Skin epidermis (tissue), 12 donors: ENCODE data around the gene KCNQ1.
A peak's percentile ranks its signal among the peaks of the same experiment; 100 is the strongest.

ENCODE experiments used
- H3K27ac ChIP-seq, 21 experiments: fragments of 200-600 bp; sonication (generic) in 11 of 21; one replicate each; pipeline ENCODE4 v1.5.0; 2020; ENCODE audit warnings: mild to moderate bottlenecking in 3 of 21, inconsistent platforms in 2 of 21, moderate library complexity in 2 of 21
- H3K4me3 ChIP-seq, 7 experiments: fragments of 200-600 bp; sonication (generic) in 2 of 7; one replicate each; pipeline ENCODE4 v1.5.0; 2020; ENCODE audit warnings: inconsistent platforms in 2 of 7, mild to moderate bottlenecking in 2 of 7, moderate library complexity in 1 of 7

Gene KCNQ1

DNA sequence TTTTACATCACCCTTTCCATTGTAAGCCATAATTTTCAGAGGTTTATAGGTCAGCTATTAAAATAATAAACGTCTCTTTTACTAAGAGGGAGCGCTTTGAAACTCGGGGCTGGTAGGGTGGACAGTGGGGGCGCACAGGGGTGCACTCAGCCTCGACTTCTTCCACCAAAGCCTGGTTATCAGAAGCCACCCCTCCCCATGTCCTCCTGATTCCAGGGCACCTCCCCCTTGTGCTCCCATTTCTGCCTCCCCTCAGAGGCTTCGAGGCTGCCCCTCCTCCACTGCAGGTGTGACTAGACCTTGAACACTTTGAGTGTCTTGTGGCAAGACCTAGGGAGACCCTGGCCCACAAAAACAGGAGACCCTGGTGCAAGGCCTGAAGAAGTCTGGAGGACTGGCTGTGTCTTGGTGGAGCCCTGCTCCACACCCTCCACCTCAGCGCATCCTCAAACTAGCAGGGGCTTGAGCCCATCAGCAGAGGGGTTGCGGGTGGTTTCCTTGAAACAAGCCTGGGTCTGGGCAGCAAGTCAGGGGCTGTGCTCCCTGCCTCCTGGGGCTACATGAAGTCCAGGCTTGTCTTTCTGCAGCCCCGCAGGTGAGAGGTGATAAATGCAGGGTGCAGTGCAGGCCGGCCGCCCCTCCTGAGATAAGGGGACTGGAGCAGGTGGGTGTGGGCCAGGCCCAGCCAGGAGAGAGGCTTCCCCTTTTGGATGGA is 437.7 kb downstream of the KCNQ1 start:
- H3K27ac ChIP-seq = no peak overlapping the region

DNA sequence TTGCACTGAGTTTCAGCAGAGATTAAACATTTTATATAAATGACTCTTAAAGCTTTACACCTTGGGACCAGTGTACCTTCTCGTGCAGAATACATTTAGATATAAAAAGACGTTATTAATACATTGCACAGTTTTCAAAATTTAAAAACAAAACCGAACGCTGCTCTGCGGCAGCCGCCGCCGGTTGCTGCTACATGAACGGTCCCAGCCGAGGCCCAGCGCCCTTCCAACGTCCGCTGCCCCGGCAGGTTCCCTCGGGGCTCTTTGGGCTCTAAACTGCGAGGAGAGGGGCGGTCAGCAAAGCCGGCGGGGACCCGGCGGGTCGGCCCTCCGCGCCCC is 438.8 kb downstream of the KCNQ1 start:
- H3K27ac ChIP-seq = peak overlapping the region in 13 of 21 experiments; percentile 36 to 90 (median 76)
- peak overlapping the region; percentile 41 to 80 (median 59) for H3K4me3 ChIP-seq

More for the DNA sequence above, 437.7 kb downstream of the KCNQ1 start:
- H3K4me3 ChIP-seq = no peak overlapping the region

DNA sequence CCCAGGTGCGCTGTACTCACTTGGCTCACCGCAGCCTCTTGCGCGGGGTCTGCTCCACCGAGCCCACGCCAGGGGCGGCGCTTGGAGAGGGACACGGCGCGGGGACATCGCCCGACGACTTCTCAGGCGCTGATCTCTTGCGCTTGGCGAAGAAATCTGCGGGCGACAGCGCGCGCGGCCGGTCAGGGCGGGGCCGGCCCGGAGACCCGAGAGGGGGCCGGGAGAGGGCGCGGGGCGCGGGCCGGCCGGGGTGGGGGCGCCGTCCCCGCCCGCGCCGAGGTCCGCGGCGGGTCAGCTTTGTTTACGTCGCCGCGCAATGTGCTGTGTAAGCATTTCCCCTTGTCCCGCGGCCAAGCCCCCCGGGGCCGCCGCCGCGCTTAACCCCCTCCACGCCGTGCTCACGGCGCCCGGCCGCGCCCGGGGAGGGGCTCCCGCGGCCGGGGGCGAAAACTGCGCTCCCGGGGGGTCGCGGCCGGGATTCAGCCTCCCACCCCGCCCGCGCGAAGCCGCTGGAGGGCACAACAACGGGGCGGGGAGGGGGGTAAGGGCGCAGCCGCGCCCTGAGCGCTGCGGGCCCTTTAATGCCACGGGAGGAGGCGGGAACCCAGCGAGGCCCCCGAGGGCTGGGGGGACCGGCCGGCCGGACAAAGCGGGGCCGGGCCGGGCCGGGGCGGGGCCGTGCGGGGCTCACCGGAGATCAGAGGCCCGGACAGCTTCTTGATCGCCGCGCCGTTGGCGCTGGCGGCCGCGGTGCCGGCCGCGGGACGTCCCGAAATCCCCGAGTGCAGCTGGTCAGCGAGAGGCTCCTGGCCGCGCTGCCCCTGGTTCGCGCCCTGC is 439.4 kb downstream of the KCNQ1 start:
- H3K27ac ChIP-seq = peak overlapping the region; percentile 36 to 90 (median 73)

DNA sequence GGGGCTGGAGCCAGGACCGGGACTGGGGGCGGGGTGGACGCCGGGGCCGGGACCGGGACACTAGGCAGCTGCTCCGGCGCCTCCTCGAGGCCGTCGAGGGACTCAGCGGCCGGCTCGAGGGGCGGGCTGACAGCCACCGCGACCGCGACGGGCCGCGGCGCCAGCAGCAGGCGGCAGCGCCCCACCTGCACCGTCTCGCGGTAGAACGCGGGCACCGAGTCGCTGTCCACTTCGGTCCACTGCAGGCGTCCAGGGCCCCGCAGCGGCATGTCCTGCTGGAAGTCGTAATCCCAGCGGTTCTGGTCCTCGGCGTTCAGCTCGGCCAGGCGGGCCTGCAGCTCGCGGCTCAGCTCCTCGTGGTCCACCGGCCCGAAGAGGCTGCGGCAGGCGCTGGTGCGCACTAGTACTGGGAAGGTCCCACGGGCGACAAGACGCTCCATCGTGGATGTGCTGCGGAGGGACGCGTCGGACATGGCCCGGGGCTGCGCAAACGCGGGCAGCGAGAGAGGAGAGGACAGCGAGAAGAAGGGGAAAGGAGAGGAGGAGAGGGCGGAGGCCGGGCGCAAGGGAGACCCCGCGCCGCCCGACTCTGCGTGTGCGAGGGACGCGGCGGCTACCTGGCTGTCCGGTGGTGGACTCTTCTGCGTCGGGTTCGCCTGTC is 440.3 kb downstream of the KCNQ1 start:
- Histone ChIP-seq H3K27ac (peak overlapping the region in 12 of 21 experiments; percentile 2 to 83 (median 34)), H3K4me3 (peak overlapping the region; percentile 37 to 80 (median 59))

More for the DNA sequence above, 439.4 kb downstream of the KCNQ1 start:
- peak overlapping the region; percentile 41 to 80 (median 59) for H3K4me3 ChIP-seq

DNA sequence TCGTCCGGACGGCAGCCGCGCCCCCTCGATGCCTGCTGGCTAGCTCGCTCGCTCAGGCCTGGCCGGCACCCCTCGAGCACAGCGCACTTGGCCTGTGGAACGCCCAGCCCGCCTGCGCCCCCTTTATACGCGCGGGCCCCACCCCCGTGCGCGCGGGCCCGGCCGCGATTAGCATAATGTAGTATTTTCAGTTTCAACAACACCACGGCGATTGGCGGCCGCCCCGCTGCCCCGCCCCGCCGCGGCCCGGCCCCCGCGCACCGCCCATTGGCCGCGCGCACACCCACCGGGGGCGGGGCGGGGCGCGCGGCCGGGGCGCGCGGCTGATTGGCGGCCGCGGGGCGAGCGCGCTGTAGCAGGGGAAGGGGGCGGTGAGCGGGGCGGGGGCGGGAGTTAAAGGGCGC is 440.9 kb downstream of the KCNQ1 start, which contains the start of gene CDKN1C:
TSS of gene CDKN1C (minus strand) at position 98 of the 404 bp plus-strand sequence. CDS start 319 bp downstream, outside the sequence.
- peak within 1 kb of the TSS; percentile 41 to 80 (median 59) for H3K4me3 ChIP-seq
- peak within 1 kb of the TSS in 20 of 21 experiments; percentile 36 to 90 (median 74) for H3K27ac ChIP-seq

DNA sequence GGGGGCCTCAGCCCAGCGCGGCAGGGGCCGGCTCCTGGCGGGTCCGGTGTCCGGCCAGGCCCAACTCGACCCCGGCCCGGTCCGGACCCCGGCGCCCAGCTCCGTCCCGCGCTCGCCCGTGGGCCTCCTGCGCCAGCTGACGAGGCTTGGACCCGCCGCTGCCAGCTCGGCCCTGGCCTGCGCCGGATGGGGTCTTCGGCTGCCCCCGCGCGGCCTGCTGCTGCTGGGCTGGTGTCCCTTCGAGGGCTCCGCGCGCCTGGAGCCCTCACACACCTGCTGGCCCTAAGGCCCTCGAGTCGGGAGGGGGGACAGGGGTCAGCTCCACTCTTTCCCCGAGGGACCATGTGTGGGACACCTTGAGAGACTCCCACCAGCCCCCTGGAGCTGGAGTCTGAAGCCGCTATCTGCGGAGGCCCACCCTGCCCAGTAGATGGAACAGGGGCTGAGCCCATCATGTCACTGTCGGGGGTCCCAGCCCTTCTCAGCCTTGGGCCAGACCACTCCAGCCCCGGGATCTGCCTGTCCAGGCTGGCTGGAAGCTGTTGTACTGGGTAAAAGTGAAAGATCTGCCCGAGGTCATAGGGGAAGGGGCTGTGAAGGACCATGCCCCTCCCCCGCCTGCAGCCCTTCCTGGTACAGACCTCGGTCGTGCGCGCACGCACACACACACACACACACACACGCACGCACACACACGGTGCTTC is 441.5 kb downstream of the KCNQ1 start:
- Histone ChIP-seq H3K27ac (peak overlapping the region in 7 of 21 experiments; percentile 1 to 69 (median 34)), H3K4me3 (peak overlapping the region; percentile 37 to 80 (median 59))

DNA sequence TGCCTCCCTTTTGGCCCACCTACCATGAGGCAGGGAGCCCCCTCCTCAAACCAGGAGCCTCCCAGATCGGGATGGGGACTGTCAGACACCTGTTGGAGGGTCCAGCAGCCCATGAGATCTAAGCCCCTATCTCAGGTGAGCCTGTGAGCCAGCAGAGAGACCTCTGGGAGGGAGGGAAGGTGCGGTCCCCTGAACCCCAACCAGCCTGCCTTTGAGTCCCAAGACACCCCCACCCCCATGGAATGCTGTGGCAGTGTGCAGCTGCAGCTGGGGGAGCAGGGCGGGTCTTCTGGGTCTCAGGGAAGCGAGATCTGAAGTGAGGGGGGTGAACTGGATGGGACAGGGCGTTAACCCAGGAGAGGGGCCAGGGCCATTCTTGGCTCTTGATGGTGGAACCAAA is 442.1 kb downstream of the KCNQ1 start:
- Histone ChIP-seq H3K4me3 (no peak overlapping the region), H3K27ac (peak overlapping the region in 1 of 21 experiments; percentile 68)

DNA sequence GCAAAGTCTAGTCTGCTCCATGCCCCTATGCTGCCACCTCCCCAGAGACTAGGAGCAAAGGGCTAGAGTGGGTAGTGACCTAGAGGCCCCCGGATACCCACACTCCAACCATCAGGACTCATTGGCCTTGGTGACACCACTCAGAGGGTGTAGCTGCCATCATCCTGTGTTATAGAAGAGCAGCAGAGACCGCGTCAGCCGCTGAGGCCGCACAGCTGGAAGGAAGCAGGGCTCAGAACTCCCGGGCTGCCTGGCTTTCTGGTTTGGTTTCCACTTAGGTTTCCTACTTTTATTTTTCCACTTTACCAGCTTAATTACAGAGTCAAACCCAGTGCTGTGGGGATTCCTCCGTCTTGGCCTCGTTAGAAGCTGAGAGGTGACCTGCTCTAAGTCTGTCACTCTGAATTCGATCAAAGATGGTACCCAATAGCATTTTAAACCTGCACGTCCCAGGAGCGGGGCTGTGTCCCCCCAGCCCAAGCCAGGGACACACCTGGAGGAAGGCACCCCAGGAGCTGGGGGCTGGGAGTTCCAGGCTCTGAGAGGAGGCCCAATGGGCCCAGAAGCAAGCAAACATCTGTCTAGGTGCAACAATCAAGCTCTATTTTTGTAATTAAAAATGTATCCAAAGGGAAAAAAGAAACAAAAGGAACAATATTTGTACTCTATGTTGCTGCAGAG is 442.8 kb downstream of the KCNQ1 start:
- no peak overlapping the region for H3K27ac ChIP-seq

DNA sequence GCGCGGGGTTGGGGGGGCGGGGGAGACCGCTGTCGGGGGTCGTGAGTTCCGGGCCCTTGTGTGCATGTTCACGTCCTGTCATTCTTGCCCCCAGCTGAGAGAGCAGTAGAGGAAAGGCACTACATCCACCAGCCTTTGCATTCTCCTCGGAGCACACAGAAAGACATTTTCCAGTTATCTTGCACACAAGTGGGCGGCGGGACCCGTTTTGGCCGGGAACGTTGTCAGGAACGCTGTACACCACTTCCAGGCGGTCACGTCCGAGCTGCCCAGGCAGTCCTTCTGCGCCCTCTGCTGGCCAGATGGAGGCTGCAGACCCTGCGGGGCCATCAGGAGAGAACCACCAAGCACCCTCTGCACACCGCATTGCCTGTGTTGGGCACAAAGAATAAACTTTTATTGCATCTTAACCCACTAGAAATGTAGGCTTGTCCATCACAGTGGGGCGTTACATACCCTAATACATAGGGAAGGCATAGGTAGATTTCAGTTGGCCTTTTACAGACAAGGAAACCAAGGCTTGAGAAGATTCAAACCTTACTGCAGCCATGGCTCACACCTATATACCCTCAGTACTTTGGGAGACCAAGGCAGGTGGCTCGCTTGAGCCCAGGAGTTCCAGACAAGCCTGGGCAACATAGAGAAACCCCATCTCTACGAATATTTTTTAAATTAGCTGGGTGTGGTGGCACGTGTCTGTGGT is 443.6 kb downstream of the KCNQ1 start:
- Histone ChIP-seq H3K4me3 (no peak overlapping the region), H3K27ac (no peak overlapping the region)

More for the DNA sequence above, 442.8 kb downstream of the KCNQ1 start:
- no peak overlapping the region for H3K4me3 ChIP-seq

DNA sequence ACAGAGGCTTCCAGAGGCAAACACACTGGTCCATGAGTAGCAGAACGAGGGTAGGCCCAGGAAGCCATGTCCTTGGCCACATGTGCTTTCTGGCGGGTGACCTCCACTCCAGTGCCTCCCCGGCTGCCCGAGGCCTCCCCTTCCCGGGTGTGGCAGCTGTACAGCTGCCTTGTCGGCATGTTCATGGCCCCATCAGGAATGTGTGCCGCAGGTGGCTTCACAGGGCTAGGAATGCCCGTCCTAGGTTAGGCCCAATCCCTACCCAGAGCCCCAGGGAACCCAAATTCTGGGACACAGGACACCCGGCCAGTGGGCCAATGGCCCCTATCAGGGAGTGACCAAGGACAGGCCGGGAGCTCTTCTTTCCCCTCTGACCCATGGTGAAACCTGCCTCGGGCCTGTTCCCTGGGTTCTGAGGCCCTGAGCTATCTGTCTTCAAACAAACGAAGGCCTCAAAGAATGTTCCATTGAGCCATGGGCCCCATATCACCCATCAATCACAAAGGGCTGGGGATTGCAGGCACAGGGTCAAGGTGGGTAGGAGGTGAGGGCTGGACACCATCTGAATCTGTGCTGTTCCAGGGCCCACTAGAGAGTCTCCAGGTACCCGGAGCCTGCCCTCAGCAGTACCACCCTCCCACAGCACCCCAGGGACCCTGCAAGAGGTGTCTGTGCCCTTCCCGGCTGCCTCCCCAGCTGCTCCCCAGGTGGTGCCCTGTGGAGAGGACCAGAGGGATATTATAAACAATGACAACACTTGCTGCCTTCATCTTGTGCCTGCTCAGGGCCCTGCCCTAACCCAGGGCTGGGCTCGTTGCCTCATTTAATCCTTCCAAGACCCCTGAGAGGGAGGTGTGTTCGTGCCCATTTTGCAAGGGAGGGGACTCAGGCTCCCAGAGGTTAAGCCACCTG is 444.8 kb downstream of the KCNQ1 start:
- Histone ChIP-seq H3K27ac (no peak overlapping the region), H3K4me3 (no peak overlapping the region)

DNA sequence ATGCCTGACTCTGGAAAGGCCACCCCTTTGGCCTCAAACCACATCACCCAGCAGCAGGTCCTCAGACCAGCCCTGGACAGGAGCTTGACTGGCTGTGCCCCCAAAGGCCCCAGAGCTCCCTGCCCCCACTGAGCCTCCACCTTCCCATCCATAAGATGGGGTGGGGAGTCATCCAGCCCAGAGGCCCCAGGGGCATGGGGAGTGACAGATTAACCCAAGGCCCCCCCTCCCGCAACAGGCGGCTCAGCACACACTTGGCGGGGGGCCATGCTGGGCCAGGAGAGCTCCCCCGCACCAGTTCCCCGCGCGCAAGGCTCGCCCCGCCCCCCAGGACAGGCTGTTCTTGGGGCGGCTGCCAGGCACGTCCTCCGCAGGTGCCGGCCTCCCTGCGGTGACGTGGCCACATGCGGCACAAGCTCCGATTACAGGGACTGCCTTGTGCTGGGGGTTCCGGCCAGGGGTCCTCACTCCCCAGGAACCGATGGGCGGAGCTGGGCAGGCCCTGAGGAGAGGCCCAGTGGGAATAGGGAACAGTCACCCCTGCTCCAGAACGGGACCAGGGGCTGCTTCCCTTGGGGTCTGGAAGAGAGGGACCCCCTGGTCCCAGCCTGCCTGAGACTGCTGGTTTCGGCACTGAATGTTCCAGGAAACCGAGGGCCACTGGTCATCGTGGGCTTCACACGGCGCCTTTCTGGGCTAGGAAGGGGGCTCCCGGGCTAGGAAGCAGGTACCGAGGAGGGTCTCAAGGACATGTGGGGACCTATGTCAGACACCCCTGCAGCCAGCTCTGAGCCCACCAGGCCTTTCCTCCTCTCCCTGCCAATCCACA is 445.9 kb downstream of the KCNQ1 start:
- peak overlapping the region in 1 of 21 experiments; percentile 28 for H3K27ac ChIP-seq
- H3K4me3 ChIP-seq = no peak overlapping the region

DNA sequence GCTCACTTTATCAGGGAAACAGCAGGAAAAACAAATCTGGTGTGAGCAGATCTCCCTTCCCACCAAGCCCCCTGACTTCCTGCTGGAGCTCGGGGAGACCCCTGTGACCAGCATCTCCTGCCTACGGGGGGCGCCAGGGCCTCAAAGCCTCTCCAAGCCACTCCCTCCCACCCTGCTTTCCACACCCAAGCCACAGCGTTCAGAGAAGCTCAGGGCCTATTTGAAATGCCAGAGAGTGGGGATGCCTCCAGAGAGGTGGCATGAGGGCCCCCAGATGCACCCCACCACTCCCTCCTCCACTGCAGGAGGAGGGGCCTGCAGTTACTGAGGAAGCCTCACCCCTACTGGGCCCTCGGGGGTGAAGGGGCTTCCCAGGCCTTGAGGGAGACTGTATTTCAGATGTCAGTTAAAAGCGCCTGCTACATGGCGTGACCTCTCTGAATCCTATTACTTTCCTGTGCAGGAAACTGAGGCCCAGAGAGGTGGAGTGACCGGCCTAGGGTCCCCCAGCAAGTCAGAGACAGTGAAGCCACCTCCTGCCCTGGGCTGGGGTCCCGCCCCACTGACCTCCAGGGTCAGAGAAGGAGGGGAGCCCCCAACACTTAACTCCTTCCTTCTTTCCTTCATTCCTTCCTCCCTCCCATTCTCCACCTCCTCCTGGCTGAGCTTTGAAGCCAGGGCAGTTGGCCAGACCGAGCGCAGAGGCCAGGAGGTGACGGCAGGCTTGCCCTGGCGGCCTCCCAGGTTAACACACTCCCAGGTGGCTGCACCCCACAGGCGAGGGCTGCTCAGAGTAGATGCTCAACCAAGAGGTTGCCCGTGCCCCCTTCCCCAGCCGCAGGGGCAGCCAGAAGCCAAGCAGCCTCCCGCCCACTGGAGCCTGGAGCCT is 446.8 kb downstream of the KCNQ1 start:
- peak overlapping the region; percentile 14 to 49 (median 37) for H3K4me3 ChIP-seq
- peak overlapping the region in 15 of 21 experiments; percentile 0 to 92 (median 77) for H3K27ac ChIP-seq

DNA sequence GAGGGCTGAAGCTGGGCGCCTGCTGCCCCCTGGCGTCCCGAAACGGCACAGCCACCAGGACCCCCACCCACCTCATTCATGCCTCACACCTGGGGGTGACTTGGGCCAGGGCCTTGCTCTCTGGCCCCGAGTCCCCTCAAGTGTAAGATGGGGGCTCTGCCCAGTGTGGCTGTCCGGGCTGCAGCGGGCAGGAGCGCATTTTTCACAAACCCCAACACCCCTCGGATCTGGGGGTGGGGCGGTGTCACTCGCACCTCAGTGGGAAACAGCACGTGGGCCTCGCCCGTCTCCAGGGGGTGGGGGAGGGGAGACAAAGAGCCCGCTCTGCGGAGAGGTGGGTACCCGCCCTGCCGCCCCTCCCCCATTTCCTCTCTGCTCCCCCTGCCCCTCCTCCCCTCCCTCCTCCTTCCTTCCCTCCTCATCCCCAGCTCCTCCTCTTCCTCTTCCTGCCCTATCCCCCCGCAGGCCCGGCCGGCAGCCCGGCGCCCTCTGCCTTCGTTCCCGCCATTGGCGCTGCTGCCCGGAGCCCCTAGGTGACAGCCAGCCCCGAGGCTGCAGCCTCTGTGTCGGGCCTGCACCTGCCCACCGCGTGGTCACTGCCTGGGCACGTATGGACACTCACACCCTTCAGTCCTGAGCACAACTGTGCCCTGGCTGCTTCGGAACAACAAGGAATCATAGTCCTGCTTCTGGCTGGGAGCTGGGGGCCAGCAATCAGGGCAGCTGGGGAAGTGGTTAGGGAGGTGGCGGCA is 447.6 kb downstream of the KCNQ1 start:
- H3K27ac ChIP-seq = peak overlapping the region; percentile 0 to 92 (median 68)
- H3K4me3 ChIP-seq = peak overlapping the region; percentile 14 to 49 (median 37)

DNA sequence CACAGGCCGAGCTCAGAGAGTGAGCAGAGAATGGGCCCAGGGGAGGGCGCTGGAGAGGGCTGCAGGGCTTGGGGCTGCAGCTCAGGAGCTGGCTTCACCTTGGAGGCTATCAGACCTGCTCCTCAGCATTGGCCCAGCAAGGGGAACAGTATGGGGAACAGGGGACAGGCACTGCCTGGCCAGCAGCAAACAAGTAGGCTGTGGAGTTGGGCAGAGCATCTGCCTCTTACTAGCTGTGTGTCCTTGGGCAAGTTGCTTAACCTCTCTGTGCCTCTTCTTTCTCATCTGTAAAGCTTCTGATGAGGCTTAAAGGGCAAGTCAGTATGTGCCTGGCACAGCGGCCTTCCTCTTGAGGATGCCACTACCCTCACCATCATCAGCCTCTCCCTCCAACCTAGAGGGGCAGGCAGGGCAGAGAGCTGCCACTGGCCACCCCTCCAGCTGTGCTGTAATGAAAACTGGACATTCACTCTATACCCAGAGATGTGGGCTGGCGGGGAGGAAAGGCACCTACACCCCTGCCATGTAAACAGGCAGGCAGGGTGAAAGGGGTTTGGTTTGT is 448.2 kb downstream of the KCNQ1 start:
- peak overlapping the region in 6 of 7 experiments; percentile 14 to 49 (median 39) for H3K4me3 ChIP-seq

More for the DNA sequence above, 448.2 kb downstream of the KCNQ1 start:
- H3K27ac ChIP-seq = peak overlapping the region; percentile 0 to 92 (median 68)
